Measurements from ENCODE around the gene CHMP6.

DNA sequence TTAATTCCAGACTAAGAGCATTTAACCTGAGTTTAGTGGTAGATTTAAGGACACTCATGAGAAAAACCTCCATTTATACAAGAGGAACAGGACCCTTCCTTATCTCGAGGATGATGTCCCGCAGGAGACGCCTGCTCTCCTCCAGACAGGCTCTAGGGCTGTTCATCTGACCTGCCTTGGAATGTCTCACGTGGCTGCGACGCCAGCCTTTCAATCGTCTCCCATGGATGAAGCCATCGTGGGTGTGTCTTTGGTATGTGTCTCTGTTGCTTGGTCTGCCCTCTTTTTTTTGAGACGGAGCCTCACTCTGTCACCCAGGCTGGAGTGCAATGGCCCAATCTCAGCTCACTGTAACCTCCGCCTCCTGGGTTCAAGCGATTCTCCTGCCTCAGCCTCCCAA lies 16.5 kb downstream of the CHMP6 start:
- TF ChIP-seq POLR2AphosphoS5 (IDR thresholded peaks at IDR 0.05) = no peak
- TF ChIP-seq POLR2A (IDR thresholded peaks at IDR 0.05) = no peak
- TF ChIP-seq, protein P1, sequence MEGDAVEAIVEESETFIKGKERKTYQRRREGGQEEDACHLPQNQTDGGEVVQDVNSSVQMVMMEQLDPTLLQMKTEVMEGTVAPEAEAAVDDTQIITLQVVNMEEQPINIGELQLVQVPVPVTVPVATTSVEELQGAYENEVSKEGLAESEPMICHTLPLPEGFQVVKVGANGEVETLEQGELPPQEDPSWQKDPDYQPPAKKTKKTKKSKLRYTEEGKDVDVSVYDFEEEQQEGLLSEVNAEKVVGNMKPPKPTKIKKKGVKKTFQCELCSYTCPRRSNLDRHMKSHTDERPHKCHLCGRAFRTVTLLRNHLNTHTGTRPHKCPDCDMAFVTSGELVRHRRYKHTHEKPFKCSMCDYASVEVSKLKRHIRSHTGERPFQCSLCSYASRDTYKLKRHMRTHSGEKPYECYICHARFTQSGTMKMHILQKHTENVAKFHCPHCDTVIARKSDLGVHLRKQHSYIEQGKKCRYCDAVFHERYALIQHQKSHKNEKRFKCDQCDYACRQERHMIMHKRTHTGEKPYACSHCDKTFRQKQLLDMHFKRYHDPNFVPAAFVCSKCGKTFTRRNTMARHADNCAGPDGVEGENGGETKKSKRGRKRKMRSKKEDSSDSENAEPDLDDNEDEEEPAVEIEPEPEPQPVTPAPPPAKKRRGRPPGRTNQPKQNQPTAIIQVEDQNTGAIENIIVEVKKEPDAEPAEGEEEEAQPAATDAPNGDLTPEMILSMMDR (IDR thresholded peaks at IDR 0.05) = no peak
- TF ChIP-seq EP300 (IDR thresholded peaks at IDR 0.05) = no peak

Data from suprapubic skin (tissue), 4 donors.